NCI-H2171 treated with DMSO at 0.1 percent for 48 hours (cell line): ENCODE results near the gene ABCD1.

Source experiments
- DNase-seq: peaks from one replicate; lab custom pipeline; 2025; lab: John Stamatoyannopoulos, UW

The ABCD1 gene

DNA sequence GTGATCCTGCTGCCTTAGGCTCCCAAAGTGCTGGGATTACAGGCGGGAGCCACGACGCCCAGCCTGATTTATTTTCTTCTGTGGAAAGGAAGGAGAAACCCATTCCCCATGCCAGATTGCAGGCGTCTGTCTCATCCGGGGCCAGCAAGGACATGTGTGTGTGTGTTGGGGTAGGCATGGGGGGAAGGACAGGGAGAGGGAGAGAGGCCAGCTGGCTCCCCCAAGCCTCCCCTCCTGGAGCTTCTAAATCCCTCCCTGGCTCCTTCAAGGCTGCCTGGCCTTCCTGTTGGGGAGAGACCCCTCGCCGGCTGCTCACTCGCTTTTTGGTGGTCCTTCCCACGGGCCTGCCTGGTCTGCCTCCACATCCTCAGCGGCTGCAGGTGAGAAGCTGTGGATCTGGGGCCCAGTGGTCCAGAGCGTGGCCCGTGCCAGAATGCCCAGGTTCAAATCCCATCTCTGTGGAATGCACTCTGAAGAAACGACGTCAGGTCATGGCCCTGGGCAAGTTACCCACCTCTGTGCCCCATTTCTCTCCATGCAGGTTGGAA is 38.0 kb downstream of the ABCD1 start:
- DNase-seq = no peak

DNA sequence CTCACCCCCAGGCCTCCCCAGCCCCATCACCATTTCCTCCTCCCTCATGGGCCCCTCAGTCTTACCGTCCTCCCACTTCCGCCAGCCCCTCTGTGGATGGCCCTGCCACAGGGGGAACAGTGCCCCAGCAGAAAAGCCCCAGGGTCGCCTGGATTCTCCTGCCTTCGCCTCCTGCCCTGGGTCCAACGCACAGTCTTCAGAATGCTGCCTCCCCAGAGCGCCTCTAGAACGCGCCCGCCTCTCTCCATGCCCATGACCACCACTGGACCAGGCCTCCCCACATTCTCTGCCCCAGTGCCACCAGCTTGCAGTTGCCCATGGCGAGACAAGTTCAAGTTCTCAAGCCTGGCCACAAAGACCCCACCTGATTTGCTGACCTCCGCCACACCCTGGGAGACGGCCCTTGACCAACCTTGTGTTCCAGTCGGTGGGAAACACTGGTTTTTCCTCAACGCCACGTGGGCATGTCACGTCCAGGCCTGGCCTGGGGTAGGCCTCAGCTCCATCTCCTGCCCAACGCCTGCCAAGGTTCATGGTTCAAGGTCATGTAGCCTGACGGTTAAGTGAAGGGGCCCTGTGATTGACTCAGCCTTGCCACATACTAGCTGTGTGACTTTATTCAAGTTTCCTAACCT is 38.8 kb downstream of the ABCD1 start:
- no peak for DNase-seq

DNA sequence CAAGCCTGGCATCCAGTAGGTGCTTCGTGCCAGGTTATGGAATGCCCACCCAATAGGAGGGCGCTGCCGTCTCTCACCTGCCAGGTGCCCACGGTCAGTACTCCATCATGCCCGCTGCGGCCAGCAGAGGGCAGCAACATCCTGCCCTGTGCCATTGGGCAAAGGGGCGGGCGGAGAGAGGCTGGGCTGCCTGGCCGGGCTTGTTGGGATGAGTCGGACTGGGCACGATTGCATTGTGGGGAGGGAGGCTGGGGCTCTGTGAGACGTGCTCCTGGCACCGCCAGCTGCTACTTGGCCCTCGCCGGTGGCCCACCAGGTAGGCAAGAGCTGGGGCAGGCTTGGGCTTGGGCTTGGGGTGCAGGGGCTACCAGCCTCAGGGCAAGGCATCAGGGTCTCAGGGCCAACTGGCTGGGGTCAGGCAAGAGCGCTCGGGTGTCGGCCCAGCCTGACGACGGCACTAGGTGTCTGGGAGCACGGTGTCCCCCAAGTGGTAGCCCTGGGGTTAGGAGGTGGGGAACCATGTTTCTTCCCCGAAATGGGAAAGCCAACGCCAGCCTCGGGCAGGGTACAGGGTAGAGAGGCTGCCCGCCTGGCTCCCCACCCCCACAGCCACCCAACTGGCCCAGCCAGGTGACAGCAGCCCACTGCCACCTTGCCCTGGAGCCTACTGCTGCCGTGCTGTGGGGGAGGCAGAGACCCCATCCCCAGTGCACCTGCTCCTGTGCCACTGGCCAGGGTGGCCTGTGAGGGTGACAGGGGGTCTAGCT is 39.5 kb downstream of the ABCD1 start, which contains the start of gene PLXNB3:
TSS of gene PLXNB3 (plus strand) at position 261 of the 767 bp plus-strand sequence. CDS start 1,287 bp downstream, outside the sequence.
- peak; percentile 71 for DNase-seq

DNA sequence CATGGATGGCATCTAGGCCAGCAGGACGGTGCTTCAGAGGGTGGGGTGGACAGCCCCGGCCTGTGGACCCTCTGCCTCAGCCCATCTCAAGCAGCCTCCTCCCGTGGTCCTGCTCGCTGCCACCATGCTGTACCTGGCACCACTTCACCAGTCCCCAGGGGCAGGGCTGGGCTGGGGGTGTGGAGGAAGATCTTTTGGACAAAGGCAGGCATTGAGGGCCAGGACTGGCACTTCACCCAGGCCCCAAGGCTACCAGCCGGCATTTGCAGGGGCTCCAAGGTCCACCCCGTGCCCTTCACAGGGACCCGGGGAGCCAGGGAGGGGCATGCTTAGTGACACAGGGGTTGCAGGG is 40.1 kb downstream of the ABCD1 start:
- no peak for DNase-seq

DNA sequence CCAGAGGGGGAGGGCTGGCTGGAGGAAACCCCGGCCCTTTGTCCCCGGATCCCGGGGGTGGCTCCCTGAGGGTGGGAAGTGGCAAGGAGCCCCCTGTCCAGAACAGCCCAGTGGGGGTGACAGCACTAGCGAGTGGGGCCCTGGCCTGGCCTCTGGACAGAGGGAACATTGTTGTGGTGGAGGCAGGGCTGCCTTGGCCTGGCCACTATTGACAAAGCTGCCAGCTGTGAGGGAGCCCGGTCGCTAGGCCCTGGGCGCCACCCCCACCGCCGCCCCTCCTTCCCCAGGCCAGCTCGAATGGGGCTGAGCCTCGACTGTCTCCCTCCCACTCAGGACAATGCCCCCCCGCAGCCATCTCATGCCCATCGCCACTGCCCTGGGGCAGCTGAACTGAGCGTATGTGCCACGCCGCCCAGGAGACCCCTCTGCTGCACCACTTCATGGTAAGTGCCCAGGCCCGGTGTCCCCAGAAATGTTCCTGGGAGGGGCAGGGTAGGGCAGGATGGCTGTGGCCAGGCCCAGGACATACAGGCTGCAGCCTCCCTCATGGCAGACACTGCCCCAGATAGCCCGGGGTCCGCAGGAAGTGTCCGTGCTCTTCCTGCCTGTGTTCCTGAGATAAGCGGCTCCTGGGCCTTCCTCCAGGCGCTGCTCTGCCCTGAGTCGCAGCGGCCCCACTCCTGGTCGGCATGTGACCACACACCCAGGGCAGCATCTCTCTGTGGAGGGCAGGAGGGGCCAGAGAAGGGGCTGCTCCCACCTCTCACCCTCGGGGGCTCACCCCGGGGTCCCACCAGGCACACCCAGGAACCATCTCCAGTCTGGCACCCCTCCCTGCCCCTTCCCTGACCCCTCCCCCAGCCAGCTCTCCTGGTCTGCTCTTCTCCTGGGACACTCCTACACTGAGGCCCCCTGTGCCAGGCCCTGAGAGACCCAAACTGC is 40.8 kb downstream of the ABCD1 start:
- no peak for DNase-seq

DNA sequence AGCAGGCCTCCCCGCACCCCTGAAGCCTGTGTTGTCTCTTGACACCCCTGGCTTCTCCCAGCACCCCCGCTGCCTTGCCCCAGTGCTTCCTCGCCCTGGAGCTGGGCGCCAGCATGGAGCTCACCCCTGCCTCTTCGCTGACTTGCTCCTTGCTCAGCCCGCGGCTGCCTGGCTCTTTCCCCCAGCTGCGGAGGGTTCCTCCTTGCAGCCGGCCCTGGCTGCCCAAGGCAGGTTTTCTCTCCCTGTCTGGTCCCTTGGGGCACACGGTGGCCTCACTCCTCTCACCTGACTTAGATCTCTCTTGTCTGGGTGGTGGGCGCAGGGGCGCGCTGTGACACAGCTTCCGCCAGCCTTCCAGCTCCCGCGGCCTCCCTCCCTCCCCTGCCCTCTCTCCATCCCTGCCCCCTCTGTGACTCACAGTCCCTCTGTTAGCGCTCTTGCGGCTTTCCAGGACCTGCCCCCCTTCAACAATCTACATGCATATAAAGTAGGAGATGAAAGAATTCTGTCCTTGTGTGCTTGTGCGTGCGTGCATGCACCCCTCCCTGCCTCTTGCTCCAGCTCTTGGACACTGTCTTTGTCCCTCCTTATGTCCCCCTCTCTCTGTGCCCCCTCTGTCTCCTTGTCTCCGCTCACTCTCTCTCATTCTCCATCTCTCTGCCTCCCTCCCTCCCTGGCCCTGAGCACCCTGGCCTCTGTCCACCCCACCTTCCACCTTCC is 41.6 kb downstream of the ABCD1 start:
- peak; percentile 20 for DNase-seq

DNA sequence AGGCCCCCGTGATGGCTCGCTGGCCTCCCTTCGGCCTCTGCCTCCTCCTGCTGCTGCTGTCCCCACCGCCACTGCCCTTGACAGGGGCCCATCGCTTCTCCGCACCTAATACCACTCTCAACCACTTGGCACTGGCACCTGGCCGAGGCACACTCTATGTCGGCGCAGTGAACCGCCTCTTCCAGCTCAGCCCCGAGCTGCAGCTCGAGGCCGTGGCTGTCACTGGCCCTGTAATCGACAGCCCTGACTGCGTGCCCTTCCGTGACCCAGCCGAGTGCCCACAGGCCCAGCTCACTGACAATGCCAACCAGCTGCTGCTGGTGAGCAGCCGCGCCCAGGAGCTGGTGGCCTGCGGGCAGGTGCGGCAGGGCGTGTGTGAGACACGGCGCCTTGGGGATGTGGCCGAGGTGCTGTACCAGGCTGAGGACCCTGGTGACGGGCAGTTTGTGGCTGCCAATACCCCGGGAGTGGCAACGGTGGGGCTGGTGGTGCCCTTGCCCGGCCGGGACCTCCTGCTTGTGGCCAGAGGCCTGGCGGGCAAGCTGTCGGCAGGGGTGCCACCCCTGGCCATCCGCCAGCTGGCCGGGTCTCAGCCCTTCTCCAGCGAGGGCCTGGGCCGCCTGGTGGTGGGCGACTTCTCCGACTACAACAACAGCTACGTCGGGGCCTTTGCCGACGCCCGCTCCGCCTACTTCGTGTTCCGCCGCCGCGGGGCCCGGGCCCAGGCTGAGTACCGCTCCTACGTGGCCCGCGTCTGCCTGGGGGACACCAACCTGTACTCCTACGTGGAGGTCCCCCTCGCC is 42.4 kb downstream of the ABCD1 start:
- DNase-seq = no peak

DNA sequence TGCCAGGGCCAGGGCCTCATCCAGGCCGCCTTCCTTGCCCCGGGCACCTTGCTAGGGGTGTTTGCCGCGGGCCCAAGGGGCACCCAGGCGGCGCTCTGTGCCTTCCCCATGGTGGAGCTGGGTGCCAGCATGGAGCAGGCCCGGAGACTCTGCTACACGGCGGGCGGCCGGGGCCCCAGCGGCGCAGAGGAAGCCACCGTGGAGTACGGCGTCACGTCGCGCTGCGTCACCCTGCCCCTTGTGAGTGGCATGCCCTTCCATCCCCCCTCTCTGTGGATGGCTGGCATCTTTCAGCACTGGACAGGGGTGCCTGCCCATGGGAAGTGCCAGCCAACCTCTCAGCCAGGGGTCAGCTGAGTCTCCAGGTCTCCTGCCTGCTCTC is 43.0 kb downstream of the ABCD1 start:
- no peak for DNase-seq

DNA sequence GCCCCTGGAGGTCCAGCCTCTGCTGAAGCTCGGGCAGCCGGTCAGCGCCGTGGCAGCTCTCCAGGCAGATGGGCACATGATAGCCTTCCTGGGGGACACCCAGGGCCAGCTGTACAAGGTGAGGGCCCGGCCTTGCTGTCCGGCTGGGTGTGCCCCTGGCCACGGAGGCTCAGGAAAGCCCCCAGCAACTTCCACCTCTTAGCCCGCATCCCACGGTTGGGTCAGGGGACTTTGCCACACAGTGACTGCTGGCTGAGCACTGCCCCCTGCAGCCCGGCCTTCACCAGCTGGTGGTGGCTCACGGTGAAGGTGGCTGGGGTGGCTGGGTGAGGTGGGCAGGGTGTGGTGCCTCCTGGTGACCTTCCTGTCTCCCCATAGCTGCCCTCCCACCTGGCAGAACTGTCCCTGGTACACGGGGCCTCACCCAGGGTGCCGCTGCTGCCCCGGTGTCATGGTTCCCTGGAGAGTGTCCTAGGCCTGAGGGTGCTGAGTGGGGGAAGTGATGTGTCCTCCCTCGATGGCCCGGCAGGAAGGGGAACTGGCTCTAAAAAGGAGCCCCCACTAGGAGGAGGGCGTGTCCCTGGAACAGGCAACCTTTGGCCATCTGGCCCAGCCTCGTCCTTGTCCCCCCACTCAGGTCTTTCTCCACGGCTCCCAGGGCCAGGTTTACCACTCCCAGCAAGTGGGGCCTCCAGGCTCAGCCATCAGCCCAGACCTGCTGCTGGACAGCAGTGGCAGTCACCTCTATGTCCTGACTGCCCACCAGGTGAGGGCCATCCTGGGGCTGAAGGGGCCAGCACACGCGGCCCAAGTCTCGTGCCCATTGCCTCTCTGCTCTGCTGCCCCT is 43.9 kb downstream of the ABCD1 start:
- DNase-seq = no peak

DNA sequence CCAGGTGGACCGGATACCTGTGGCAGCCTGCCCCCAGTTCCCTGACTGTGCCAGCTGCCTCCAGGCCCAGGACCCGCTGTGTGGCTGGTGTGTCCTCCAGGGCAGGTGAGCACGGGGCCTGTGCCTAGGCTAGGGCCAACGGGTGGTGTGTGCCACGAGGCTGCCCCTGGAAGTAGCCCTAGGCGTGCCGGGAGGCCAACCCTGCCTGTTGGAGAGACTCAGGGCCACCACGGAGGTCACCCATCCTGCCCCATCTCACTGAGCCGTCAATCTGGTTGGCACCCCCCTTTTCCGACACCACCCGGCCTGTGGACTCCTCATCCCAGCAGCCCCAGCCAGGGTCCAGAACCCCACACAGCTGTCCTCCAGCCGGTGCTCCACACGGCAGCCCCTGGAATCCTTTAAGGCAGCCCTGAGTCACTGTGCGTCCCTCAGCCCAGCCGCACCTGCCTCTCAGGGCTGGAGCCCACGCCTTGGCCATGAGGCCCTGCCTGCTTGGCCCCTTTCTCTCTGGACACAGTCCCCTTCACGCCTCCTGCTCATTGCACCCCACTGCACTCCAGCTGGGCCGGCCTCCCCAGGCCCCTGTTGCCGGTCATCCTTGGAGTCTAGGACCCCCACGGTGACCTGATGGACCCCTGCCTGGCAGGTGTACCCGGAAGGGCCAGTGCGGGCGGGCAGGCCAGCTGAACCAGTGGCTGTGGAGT is 44.7 kb downstream of the ABCD1 start:
- no peak for DNase-seq

DNA sequence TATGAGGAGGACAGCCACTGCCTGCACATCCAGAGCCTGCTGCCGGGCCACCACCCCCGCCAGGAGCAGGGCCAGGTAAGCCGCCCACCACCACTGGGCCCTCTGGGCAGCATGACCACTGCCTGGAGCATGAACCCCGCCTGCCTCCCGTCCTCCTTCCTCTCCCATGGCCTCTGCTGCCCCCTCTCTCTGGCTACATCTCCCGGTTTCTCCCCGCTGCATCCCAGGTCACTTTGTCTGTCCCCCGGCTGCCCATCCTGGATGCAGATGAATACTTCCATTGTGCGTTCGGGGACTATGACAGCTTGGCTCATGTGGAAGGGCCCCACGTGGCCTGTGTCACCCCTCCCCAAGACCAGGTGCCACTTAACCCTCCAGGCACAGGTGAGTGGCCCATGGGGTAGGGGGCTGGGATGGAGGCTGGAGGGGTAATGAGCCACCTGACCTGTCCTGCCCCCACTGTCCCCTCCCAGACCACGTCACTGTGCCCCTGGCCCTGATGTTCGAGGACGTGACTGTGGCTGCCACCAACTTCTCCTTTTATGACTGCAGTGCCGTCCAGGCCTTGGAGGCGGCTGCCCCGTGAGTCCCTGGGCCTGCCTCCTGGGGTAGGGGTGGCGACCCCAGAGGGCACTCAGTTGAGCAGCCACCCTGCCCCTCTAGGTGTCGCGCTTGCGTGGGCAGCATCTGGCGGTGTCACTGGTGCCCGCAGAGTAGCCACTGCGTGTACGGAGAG is 45.4 kb downstream of the ABCD1 start:
- no peak for DNase-seq

DNA sequence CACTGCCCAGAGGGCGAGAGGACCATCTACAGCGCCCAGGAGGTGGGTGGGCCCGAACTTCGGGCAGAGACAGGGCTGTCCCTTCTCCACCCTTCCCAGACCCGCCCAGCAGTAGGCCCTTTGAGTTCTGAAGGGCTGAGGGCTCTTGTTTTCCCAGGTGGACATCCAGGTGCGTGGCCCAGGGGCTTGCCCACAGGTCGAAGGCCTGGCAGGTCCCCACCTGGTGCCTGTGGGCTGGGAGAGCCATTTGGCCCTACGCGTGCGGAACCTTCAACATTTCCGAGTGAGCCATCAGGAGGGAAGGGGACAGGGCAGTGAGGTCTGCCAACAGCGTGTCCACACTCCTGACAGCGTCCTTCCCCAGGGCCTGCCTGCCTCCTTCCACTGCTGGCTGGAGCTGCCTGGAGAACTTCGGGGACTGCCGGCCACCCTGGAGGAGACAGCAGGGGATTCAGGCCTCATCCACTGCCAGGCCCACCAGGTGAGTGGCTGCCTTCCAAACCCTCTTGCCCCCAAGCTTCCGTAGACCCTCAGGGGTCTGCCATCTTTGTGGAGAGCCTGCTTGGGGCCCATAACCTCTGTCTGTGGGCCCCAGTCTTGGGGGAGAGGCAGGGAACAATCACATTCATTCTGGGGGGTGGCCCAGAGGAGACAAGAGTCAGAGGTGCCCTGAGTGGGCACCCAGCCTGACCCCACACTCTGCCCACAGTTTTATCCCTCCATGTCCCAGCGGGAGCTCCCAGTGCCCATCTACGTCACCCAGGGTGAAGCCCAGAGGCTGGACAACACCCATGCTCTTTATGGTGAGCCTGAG is 46.2 kb downstream of the ABCD1 start:
- no peak for DNase-seq

DNA sequence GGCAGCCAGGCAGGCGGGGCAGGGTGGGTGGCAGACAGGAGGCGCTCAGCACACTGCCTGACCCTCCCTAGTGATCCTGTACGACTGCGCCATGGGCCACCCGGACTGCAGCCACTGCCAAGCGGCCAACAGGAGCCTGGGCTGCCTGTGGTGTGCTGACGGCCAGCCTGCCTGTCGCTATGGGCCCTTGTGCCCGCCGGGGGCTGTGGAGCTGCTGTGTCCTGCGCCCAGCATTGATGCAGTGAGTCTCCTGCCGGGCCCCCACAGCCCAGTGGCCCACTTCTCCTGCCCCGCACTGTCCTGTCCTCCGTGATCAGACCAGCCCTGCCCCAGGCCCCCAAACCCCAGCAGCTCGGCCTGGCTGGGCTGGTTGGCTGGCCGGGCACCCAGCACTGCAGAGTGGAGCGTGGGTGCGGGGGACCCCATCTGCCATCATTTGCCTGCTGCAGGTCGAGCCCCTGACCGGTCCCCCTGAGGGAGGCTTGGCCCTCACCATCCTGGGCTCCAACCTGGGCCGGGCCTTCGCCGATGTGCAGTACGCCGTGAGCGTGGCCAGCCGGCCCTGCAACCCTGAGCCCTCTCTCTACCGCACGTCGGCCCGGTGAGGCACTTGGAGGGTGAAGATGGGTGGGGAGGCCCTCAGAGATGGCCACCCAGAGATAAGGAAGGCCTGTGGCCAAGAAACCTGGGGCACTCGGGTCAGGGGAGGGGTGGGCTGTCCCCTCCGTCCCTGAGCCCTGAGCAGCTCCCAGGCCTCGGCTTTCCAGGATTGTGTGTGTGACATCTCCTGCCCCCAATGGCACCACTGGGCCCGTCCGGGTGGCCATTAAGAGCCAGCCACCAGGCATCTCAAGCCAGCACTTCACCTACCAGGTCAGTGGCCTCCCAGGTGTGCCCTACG is 47.0 kb downstream of the ABCD1 start:
- no peak for DNase-seq

DNA sequence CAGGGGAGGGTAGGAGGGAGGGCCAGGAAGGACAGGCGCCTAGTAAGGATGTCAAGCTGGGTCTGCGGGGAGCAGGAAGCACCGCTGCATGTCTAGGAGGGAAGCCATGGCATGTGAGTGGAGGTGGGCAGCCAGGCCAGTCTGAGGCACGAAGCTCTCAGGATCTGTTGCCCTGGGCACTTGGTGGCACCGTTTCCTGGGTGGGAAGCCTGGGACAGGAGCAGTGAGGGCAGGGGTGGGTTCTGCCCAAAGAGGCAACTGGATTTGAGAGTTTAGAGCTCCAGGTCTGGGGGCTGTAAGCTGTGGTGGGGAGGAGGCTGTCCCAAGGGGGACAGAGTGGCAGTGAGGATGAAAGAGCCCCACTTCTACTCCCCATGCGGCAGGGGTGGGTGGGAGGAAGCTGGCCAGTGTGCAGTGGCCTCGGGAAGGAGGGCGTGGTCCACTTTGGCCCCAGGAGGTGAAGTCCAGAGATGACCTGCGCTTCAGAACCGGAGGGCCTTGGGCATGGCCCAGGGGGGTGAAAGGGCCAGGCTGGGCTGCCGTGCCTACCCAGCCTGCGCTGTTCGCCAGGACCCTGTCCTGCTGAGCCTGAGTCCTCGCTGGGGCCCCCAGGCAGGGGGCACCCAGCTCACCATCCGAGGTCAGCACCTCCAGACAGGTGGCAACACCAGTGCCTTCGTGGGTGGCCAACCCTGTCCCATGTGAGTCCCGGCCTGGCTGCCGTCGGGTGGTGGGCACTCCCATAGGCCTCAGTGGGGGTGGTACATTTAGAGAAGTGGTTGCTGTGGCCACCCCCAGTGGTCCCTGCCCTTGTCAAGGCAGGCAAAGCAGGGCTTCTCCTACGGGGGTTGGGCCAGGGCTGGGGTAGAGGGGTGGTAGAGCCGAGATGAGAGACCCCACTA is 47.9 kb downstream of the ABCD1 start:
- DNase-seq = no peak

DNA sequence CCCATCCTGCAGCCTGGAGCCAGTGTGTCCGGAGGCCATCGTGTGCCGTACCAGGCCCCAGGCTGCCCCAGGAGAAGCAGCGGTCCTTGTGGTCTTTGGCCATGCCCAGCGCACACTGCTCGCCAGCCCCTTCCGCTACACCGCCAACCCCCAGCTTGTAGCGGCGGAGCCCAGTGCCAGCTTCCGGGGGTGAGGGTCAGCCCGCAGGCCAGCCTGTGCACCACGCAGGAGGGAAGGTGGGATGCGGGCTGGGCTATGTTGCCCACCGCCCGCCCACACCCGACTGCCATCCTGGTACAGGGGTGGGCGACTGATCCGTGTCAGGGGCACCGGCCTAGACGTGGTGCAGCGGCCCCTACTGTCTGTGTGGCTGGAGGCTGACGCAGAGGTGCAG is 48.6 kb downstream of the ABCD1 start:
- DNase-seq = no peak
